Activated CD8-positive, alpha-beta T cell treated with anti-CD3 and anti-CD28 coated beads, Interleukin-2, amount 10 ng/mL, durations not matched to agents 7 days and 5 days (primary cell): Measurements from ENCODE around the gene PRELP. TPM values are rescaled to one million over a fixed set of nuclear protein-coding genes. Genes with fewer than 3 reads are reported as not detected.

Source experiments
- ATAC-seq: fragments of 150-1000 bp; cut with Tn5 transposase; one replicate; pipeline ENCODE4 v1.10.0; 2021; ENCODE audit warnings: moderate library complexity
- CTCF ChIA-PET: fragments of 350-600 bp; sonication (Branson Sonifier 250); formaldehyde crosslinking; loops from one replicate; lab custom pipeline; 2021; ENCODE audit warnings: antibody characterized with exemption; lab: Charles Lee
- POLR2A ChIA-PET: fragments of 350-600 bp; sonication (Branson Sonifier 250); formaldehyde crosslinking; loops from one replicate; lab custom pipeline; 2021; ENCODE audit warnings: antibody characterized with exemption; lab: Charles Lee
- DNase-seq: peaks from one replicate; pipeline ENCODE4 v3.0.0-alpha.2; 2020
- H3K27ac Mint-ChIP-seq: one replicate; pipeline ENCODE4 v1.8.0; 2021; ENCODE audit warnings: mild to moderate bottlenecking, mixed read lengths
- H3K27me3 Mint-ChIP-seq: one replicate; pipeline ENCODE4 v1.8.0; 2021; ENCODE audit warnings: low read depth, mixed read lengths
- H3K36me3 Mint-ChIP-seq: one replicate; pipeline ENCODE4 v1.8.0; 2021; ENCODE audit warnings: low read depth, mixed read lengths
- H3K4me1 Mint-ChIP-seq: one replicate; pipeline ENCODE4 v1.8.0; 2021; ENCODE audit warnings: low read depth, mixed read lengths
- H3K4me3 Mint-ChIP-seq: one replicate; pipeline ENCODE4 v1.8.0; 2021; ENCODE audit warnings: mild to moderate bottlenecking, mixed read lengths
- H3K9me3 Mint-ChIP-seq: one replicate; pipeline ENCODE4 v1.8.0; 2022; ENCODE audit warnings: mixed read lengths; ENCODE audit not compliant: insufficient read depth
- total RNA-seq, 2 experiments: library from RNA; stranded (reverse); gene quantifications; one replicate each; pipeline ENCODE4 v1.2.3, GENCODE V29; 2021

Gene PRELP
- total RNA-seq, 2 experiments from 2014 or later, result not detected

GRCh38 chr1:203455706-203456105 is 19.9 kb upstream of the PRELP start:
- no peaks in the 10 kb centered on the region for H3K36me3 Mint-ChIP-seq
- no peaks in the 10 kb centered on the region for H3K9me3 Mint-ChIP-seq
- ATAC-seq, result no peak
- H3K4me3 Mint-ChIP-seq, result no peak overlapping the region
- peaks cover 30% of the 10 kb centered on the region for H3K27me3 Mint-ChIP-seq
- ChIA-PET POLR2A (interaction anchor here (0.6 kb wide), 1 partner anchor 1041 kb away, joined by 3 read pairs; no protein-coding TSS in a partner anchor), CTCF (no interaction called here)
- H3K4me1 Mint-ChIP-seq, result no peaks in the 10 kb centered on the region
- no peak for DNase-seq
- H3K27ac Mint-ChIP-seq, result no peak overlapping the region

- POLR2A ChIA-PET, result no interaction called here
- Mint-ChIP-seq H3K27ac (no peak overlapping the region), H3K9me3 (no peaks in the 10 kb centered on the region), H3K36me3 (no peaks in the 10 kb centered on the region), H3K27me3 (peaks cover 24% of the 10 kb centered on the region), H3K4me1 (no peaks in the 10 kb centered on the region), H3K4me3 (no peak overlapping the region)
- CTCF ChIA-PET, result interaction anchor here (0.5 kb wide), 1 partner anchor 116 kb away, joined by 3 read pairs; no protein-coding TSS in a partner anchor
- ATAC-seq (no peak), DNase-seq (no peak)
Measured at GRCh38 chr1:203456577-203456976, 19.0 kb upstream of the PRELP start.

GRCh38 chr1:203458078-203458477 is 17.5 kb upstream of the PRELP start:
- POLR2A ChIA-PET, result no interaction called here
- no peak overlapping the region for H3K27ac Mint-ChIP-seq

GRCh38 chr1:203459671-203460201 is 15.9 kb upstream of the PRELP start:
- ATAC-seq, result no peak
- H3K4me3 Mint-ChIP-seq, result no peak overlapping the region
- no peaks in the 10 kb centered on the region for H3K4me1 Mint-ChIP-seq
- DNase-seq, result no peak
- POLR2A ChIA-PET, result no interaction called here
- H3K27me3 Mint-ChIP-seq, result peaks cover 30% of the 10 kb centered on the region
- no peak overlapping the region for H3K27ac Mint-ChIP-seq
- no peaks in the 10 kb centered on the region for H3K36me3 Mint-ChIP-seq
- CTCF ChIA-PET, result interaction anchor here (1.2 kb wide), 1 partner anchor 192 kb away, joined by 3 read pairs; no protein-coding TSS in a partner anchor
- no peaks in the 10 kb centered on the region for H3K9me3 Mint-ChIP-seq

More at GRCh38 chr1:203458078-203458477, 17.5 kb upstream of the PRELP start:
- DNase-seq, result no peak
- H3K4me1 Mint-ChIP-seq, result no peaks in the 10 kb centered on the region
- CTCF ChIA-PET, result interaction anchor here (1.1 kb wide), 1 partner anchor 117 kb away, joined by 3 read pairs; no protein-coding TSS in a partner anchor
- no peaks in the 10 kb centered on the region for H3K36me3 Mint-ChIP-seq
- no peaks in the 10 kb centered on the region for H3K9me3 Mint-ChIP-seq
- peaks cover 24% of the 10 kb centered on the region for H3K27me3 Mint-ChIP-seq
- no peak overlapping the region for H3K4me3 Mint-ChIP-seq
- ATAC-seq, result no peak

GRCh38 chr1:203461717-203462116 is 13.9 kb upstream of the PRELP start:
- DNase-seq (no peak), ATAC-seq (no peak)
- no peak overlapping the region for H3K4me3 Mint-ChIP-seq
- H3K4me1 Mint-ChIP-seq, result no peaks in the 10 kb centered on the region
- no peak overlapping the region for H3K27ac Mint-ChIP-seq
- H3K9me3 Mint-ChIP-seq, result no peaks in the 10 kb centered on the region
- ChIA-PET POLR2A (no interaction called here), CTCF (no interaction called here)
- H3K36me3 Mint-ChIP-seq, result no peaks in the 10 kb centered on the region
- H3K27me3 Mint-ChIP-seq, result peaks cover 25% of the 10 kb centered on the region

GRCh38 chr1:203462143-203462542 is 13.5 kb upstream of the PRELP start:
- no peak overlapping the region for H3K4me3 Mint-ChIP-seq
- ChIA-PET CTCF (no interaction called here), POLR2A (no interaction called here)
- ATAC-seq (no peak), DNase-seq (no peak)
- H3K9me3 Mint-ChIP-seq, result no peaks in the 10 kb centered on the region
- H3K27ac Mint-ChIP-seq, result no peak overlapping the region
- peaks cover 23% of the 10 kb centered on the region for H3K27me3 Mint-ChIP-seq
- H3K36me3 Mint-ChIP-seq, result no peaks in the 10 kb centered on the region
- no peaks in the 10 kb centered on the region for H3K4me1 Mint-ChIP-seq

- no peak overlapping the region for H3K27ac Mint-ChIP-seq
- ChIA-PET CTCF (no interaction called here), POLR2A (no interaction called here)
- no peaks in the 10 kb centered on the region for H3K4me1 Mint-ChIP-seq
- ATAC-seq (no peak), DNase-seq (no peak)
- H3K9me3 Mint-ChIP-seq, result no peaks in the 10 kb centered on the region
- no peak overlapping the region for H3K4me3 Mint-ChIP-seq
- no peaks in the 10 kb centered on the region for H3K36me3 Mint-ChIP-seq
- peaks cover 18% of the 10 kb centered on the region for H3K27me3 Mint-ChIP-seq
Measured at GRCh38 chr1:203462878-203463277, 12.7 kb upstream of the PRELP start.

GRCh38 chr1:203463469-203464062 is 12.0 kb upstream of the PRELP start:
- no peaks in the 10 kb centered on the region for H3K9me3 Mint-ChIP-seq
- no peak overlapping the region for H3K27ac Mint-ChIP-seq
- ChIA-PET CTCF (no interaction called here), POLR2A (no interaction called here)
- DNase-seq, result no peak
- H3K36me3 Mint-ChIP-seq, result no peaks in the 10 kb centered on the region
- peaks cover 16% of the 10 kb centered on the region for H3K27me3 Mint-ChIP-seq
- no peaks in the 10 kb centered on the region for H3K4me1 Mint-ChIP-seq
- ATAC-seq, result no peak
- no peak overlapping the region for H3K4me3 Mint-ChIP-seq

- peaks cover 16% of the 10 kb centered on the region for H3K27me3 Mint-ChIP-seq
- H3K36me3 Mint-ChIP-seq, result no peaks in the 10 kb centered on the region
- H3K27ac Mint-ChIP-seq, result no peak overlapping the region
- CTCF ChIA-PET, result no interaction called here
- H3K9me3 Mint-ChIP-seq, result no peaks in the 10 kb centered on the region
- no peak for DNase-seq
- POLR2A ChIA-PET, result no interaction called here
- H3K4me3 Mint-ChIP-seq, result no peak overlapping the region
- H3K4me1 Mint-ChIP-seq, result no peaks in the 10 kb centered on the region
- ATAC-seq, result no peak
Measured at GRCh38 chr1:203464226-203464625, 11.4 kb upstream of the PRELP start.

- ATAC-seq (no peak), DNase-seq (no peak)
- Mint-ChIP-seq H3K4me1 (no peaks in the 10 kb centered on the region), H3K9me3 (no peaks in the 10 kb centered on the region), H3K4me3 (no peak overlapping the region), H3K27me3 (peaks cover 14% of the 10 kb centered on the region), H3K36me3 (no peaks in the 10 kb centered on the region), H3K27ac (no peak overlapping the region)
- ChIA-PET POLR2A (no interaction called here), CTCF (no interaction called here)
Measured at GRCh38 chr1:203464743-203465142, 10.9 kb upstream of the PRELP start.

- Mint-ChIP-seq H3K4me3 (no peak overlapping the region), H3K27me3 (peaks cover 12% of the 10 kb centered on the region)
- no peak for ATAC-seq
Measured at GRCh38 chr1:203465146-203465798, 10.3 kb upstream of the PRELP start.

GRCh38 chr1:203465948-203466347 is 9.7 kb upstream of the PRELP start:
- Mint-ChIP-seq H3K4me1 (no peaks in the 10 kb centered on the region), H3K4me3 (no peak overlapping the region), H3K36me3 (no peaks in the 10 kb centered on the region), H3K27me3 (peaks cover 11% of the 10 kb centered on the region), H3K9me3 (no peaks in the 10 kb centered on the region), H3K27ac (no peak overlapping the region)
- DNase-seq (no peak), ATAC-seq (no peak)
- ChIA-PET CTCF (interaction anchor here (0.8 to 1.1 kb wide), 3 partner anchors 9 to 199 kb away, joined by 3 to 9 read pairs (median 4); no protein-coding TSS in a partner anchor), POLR2A (no interaction called here)

More at GRCh38 chr1:203465146-203465798, 10.3 kb upstream of the PRELP start:
- no peak for DNase-seq
- CTCF ChIA-PET, result no interaction called here
- Mint-ChIP-seq H3K9me3 (no peaks in the 10 kb centered on the region), H3K36me3 (no peaks in the 10 kb centered on the region), H3K4me1 (no peaks in the 10 kb centered on the region), H3K27ac (no peak overlapping the region)
- POLR2A ChIA-PET, result no interaction called here
